Measurements from ENCODE around the gene ITPR1. TPM values are rescaled to one million over a fixed set of nuclear protein-coding genes. Genes with fewer than 3 reads are reported as not detected.

ITPR1 gene
- total RNA-seq, 4 donors from 2014 or later, result 12.1 to 68.7 (median 25.6) TPM

GRCh38 chr3:4525560-4526223 lies 32.5 kb downstream of the ITPR1 start:
- 70 to 72% methylated on average over 3 of the region's 3 CpGs for WGBS, 2 donors
- H3K27ac ChIP-seq, result no peak overlapping the region
- H3K4me1 ChIP-seq, result peaks cover 0 to 26% (median 9%) of the 10 kb centered on the region in 3 donors

GRCh38 chr3:4528320-4528719 lies 35.2 kb downstream of the ITPR1 start:
- Histone ChIP-seq H3K4me3 (no peak overlapping the region), H3K9me3 (no peaks in the 10 kb centered on the region), H3K4me1 (peaks cover 0 to 38% (median 15%) of the 10 kb centered on the region in 3 donors), H3K36me3 (no peaks in the 10 kb centered on the region), H3K27me3 (no peaks in the 10 kb centered on the region), H3K27ac (no peak overlapping the region)
- 46 to 57% methylated on average over 5 of the region's 5 CpGs for WGBS, 2 donors
- DNase-seq, result no peak
- intact Hi-C loops (cut with DNase I), result no loop called here
- TF ChIP-seq CTCF (IDR thresholded peaks at IDR 0.05) (no peak), POLR2A (IDR thresholded peaks at IDR 0.05) (no peak)

More at GRCh38 chr3:4525560-4526223, 32.5 kb downstream of the ITPR1 start:
- TF ChIP-seq POLR2A (IDR thresholded peaks at IDR 0.05) (no peak), CTCF (IDR thresholded peaks at IDR 0.05) (no peak)
- no peaks in the 10 kb centered on the region for H3K36me3 ChIP-seq
- intact Hi-C loops (cut with DNase I), result no loop called here
- no peak overlapping the region for H3K4me3 ChIP-seq
- H3K9me3 ChIP-seq, result no peaks in the 10 kb centered on the region
- no peak for DNase-seq
- H3K27me3 ChIP-seq, result no peaks in the 10 kb centered on the region

GRCh38 chr3:4528819-4529600 lies 35.9 kb downstream of the ITPR1 start:
- Histone ChIP-seq H3K4me3 (no peak overlapping the region), H3K4me1 (peaks cover 4 to 41% (median 15%) of the 10 kb centered on the region in 3 donors), H3K27ac (no peak overlapping the region), H3K36me3 (no peaks in the 10 kb centered on the region), H3K27me3 (no peaks in the 10 kb centered on the region), H3K9me3 (no peaks in the 10 kb centered on the region)
- TF ChIP-seq POLR2A (IDR thresholded peaks at IDR 0.05) (no peak), CTCF (IDR thresholded peaks at IDR 0.05) (no peak)
- DNase-seq, result no peak
- 68 to 75% methylated on average over 5 of the region's 5 CpGs for WGBS, 2 donors
- intact Hi-C loops (cut with DNase I), result no loop called here

GRCh38 chr3:4529876-4530588 lies 36.9 kb downstream of the ITPR1 start:
- no peaks in the 10 kb centered on the region for H3K36me3 ChIP-seq
- H3K9me3 ChIP-seq, result no peaks in the 10 kb centered on the region
- H3K27ac ChIP-seq, result no peak overlapping the region
- H3K4me1 ChIP-seq, result peaks cover 5 to 40% (median 12%) of the 10 kb centered on the region in 3 donors
- no peak overlapping the region for H3K4me3 ChIP-seq
- H3K27me3 ChIP-seq, result no peaks in the 10 kb centered on the region
- TF ChIP-seq CTCF (IDR thresholded peaks at IDR 0.05) (no peak), POLR2A (IDR thresholded peaks at IDR 0.05) (no peak)
- intact Hi-C loops (cut with DNase I), result no loop called here
- no peak for DNase-seq
- WGBS, 2 donors, result 88 to 92% methylated on average over 7 of the region's 7 CpGs

All from esophagus squamous epithelium (tissue), 5 donors.